ENCODE results near the gene ACD.

- no peak for TF ChIP-seq CTCF (IDR thresholded peaks at IDR 0.05)
- no peak for TF ChIP-seq POLR2A (IDR thresholded peaks at IDR 0.05)
Measured at GRCh38 chr16:67632415-67633172, 27.5 kb downstream of the ACD start.
